HG03175 (cell line): ENCODE data around the gene ATG14.
"Not testable (repeated sequence)": the region's sequence is repeated elsewhere in the genome, so short reads cannot be mapped to it uniquely, and the experiment has no call there.

Experiments
- ATAC-seq: cut with Tn5 transposase; IDR thresholded peaks from one replicate; pipeline ENCODE4 v1.9.1; 2021; ENCODE audit warnings: mild to moderate bottlenecking, moderate library complexity; ENCODE audit not compliant: unreplicated experiment

ATG14 gene

DNA sequence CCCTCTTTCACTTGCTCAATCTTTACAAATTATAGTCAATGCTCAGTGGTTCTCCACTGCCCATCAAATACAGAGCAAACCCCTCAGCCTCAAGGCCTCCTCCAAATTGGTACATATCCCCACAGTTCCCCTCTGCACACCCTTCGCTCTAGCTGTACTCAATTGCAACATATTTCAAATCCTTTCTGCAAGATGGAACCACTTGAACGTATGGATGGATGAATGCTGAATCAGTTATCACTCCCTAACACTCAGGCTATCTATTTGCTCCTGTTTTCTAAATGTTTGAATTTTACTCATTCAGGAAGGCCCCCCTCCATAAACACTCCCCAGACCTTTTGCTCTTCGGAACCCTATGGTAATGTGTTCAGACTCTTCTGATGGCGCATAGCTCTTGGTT lies 24.5 kb downstream of the ATG14 start:
- no peak for ATAC-seq

DNA sequence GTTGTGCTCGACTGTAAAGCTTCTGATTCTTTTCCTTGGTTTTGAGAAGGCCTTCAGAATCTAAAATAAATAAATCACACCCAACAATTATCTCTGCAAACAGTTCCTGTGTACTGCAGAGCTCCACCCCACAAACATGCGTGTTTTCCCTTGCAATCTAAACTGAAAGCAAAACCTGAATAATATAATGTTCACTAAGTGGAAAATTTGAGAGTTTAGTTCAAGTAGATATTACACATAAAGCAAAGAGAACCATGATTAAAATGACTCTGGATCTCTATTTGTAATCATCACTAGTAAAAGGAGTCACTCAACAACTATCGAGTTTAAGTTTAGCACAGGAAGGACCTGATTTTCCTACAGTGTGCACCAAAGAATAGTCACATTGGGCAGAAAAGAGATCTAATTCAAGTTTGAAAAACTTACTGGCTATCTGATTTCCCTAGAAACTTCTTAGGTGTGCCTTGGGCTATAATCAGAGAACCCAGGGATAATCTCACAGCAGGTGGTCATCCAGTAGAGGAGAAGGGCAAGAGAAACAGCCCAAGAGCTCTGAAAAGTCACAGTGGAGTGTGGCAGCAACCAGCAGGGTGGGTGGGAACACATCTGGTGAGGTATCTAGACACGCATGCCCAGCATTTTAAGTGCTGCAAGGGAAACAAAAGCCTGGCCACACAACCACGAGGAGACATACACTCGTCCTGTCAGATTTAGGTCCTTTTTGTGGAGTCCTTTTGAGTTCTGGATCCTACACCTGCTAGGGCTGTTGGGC lies 25.4 kb downstream of the ATG14 start:
- no peak for ATAC-seq

DNA sequence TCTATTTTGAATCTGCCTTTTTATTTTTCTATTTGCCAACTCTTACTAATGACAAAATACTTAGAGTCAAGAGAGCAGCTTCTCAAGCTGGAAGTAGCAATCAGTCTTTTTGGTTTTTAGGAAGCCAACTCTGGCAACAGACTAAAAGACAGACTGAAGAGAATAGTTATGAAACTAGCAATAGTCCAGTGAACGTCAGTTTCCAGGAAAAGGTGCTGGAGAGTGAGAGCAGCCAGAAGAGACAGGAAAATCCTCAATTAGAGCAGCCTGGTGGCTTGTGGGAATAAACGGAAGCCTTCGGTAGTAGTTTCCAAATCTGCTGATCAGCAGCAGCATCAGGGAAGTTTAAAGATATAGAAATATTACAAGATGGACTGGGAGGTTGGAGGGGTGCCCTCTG lies 27.1 kb downstream of the ATG14 start:
- ATAC-seq: no peak

DNA sequence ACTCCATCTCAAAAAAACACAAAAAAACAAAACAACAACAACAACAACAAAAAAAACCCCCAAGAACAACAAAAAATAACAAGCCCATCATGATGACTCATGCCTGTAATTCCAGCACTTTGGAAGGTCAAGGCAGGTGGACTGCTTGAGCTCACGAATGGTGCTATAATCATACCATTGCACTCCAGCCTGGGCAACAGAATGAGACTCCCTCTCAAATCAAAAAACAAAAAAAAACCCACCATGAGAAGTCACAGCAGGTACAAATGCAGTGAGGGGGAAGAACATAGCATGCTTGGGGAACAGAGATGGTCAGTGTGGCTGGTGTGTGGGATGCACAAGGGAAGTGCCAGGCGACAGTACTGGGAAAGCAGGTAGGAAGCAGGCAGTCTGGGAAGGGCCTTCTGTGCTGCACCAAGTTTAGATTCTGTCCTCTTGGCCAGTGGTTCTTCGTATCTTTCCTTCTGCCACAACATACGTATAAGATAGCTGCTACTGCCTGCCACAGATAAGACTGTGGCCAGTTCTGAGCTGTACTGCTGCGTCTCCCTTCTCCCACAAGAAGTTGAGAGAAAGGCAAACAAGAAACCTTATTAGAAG lies 28.0 kb downstream of the ATG14 start:
- ATAC-seq: no peak

DNA sequence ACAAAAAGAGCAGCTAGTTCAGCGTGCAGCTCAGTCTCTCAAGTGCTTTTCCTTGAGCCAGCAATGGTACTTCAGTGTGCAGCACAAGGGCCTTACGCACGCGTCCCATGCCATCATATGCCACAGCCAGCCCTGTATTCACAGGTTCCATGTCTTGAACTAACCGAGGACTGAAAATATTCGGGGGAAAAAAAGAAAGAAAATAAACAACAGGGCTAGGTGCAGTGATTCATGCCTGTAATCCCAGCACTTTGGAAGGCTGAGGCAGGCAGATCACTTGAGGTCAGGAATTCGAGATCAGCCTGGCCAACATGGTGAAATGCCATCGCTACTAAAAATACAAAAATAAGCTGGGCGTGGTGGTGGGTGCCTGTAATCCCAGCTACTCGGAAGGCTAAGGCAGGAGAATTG lies 28.6 kb downstream of the ATG14 start:
- not testable (repeated sequence) for ATAC-seq

DNA sequence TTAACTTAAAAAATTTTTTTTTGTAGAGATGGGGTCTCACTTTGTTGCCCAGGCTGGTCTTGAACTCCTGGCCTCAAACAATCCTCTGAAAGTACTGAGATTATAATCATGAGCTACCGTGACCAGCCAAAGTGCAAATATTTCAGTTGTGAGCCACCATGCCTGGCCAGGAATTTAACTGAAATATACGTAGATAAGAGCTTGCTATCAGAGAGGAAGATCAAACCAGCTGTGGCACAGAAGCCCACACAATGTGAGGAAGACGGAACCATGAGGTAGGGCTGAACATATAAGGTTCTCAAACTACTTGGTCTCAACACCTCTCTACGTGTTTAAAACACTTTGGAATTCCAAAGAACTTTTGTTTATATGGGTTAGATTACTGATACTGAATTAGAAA lies 29.1 kb downstream of the ATG14 start:
- no peak for ATAC-seq

DNA sequence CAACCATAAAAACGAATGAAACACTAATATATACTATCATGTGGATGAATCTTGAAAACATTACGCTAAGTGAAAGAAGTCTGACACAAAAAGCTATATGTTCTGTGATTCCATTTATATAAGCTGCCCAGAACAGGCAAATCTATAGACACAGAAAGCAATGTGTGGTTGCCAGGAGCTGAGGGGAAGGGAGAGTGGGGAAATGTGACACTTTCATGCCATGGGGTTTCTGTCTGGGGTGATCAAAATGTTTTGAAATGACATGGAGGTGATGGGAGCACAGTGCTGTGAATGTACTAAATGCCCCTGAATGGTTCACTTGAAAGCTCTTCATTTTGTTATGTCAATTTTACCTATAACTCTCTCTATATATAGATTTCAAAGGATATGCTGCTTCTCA lies 30.1 kb downstream of the ATG14 start:
- ATAC-seq: no peak

DNA sequence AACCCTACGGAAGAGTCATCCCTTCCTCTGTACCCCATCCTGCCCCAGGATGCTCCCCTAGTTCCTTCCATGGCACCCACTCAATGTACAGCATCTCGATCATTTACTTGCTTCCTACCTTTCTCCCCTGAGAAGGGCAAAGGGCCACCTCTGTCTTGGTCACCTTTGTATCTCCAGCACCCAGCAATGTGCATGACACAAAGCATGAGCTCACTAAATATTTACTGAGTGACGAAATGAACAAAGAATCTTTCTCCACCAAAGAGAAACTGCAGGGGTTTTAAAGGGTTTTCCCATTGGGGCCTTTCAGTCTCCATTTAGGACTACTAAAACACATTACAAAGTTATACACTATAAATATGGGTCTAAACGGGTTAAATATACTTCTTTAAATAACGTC lies 30.6 kb downstream of the ATG14 start:
- no peak for ATAC-seq

DNA sequence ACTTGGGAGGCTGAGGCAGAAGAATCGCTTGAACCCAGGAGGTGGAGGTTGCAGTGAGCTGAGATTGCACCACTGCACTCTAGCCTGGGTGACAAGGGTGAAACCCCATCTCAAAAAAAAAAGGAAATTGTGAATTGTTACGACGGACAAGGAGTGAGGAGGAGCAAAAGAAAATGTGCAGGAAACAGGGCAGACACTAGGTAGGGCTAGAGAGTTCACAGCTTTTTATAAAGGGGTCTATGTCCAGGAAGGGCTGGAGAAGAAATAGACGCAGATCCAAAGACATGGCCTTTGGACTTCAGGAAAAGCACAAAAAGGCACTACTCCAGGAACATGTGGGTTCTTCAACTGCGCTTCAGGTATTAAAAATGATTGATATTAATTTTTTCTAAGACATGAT lies 34.4 kb downstream of the ATG14 start:
- no peak for ATAC-seq

DNA sequence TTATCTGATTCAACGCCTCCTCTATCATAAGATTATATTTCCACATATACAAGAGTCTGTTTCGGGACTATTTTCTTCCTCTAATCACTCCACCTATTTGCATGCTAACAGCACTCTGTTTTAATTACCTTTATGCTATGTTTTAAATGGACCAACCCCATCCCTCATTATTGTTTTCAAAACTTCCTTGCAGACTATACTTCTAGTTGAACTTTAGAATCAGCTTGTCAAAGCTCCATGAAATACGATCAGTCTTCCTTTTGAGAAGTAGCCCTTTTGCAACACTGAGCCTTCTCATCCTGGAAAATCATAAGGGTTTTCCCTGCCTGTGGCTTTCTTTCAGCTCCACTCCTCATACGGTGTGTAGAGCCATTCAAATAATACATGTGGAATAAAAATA lies 36.9 kb downstream of the ATG14 start:
- no peak for ATAC-seq

DNA sequence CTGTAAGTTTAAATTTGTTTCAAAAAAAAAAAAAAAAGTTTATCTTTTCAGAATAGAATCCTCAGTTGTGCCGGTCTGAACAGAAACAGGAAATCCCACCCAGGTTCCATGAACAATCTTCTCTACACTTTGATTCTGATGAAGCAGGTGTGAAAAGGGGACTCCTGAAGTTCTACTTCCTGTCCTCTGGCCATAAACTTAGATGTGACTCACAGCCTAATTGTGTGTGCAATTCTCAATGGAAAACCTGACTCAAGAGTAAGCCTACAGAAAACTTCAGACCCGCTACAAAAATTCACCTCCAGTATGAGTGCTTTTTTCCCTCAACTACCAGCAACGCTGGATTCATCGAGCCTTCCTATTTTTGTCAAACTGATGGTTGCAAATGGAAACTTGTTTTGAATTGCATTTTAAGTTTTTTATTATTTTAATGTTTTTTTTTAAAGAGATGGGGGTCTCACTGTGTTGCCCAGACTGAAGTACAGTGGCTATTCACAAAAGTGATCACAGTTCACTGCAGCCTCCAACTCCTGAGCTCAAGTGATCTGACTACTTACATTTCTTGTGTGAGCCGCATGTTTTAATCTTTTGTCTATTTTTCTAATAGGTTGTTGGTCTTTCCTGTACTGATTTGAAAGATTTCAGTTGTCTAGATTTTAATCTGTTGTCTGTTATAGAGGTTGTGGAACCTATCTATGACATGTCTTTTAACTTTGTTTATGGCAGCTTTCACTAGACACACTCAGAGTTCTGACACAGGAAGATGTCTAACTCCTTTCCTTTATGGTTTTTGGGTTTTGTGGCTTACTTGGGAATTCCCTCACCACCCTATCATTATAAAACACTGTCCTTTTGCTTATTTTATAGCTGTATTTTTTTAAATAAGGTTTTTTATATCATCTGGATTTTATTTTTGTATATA lies 37.6 kb downstream of the ATG14 start:
- no peak for ATAC-seq

DNA sequence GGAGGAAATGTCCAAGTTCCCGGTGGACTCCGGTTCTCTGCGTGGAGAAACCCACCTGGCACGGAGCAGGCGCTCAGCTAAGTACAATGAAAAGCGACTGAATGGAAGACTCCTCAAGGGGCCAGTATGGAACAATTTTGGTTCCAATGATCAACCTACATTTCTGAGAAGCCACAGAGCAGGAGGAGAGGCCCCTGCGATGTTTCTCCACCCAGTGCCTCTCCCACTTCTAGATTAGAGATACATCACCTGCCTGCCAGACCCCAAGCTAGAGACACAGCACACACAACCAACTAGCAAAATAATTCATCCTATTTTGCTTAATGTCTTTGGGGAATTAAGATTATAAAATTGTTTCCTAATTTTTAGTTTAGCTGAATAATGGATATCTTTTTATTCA lies 38.8 kb downstream of the ATG14 start:
- ATAC-seq: no peak

DNA sequence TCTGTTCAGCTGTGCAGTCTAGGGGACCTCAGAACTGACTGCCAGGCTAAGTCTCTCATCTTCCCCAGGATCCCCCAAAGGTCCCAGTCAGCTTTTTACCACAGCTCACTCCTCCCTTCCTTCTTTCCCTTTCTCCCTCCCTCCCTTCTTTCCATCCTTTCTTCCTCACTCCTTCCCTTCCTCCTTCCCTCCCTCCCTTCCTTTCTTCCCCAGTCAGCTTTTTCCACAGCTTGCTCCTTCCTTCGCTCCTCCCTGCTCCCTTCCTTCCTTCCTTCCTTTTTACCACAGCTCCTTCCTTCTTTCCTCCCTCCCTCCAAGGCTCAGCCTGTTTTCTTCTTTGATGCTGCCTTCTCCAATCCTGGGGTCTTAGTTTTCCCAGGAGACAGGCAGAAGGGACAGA lies 39.2 kb downstream of the ATG14 start:
- no peak for ATAC-seq

DNA sequence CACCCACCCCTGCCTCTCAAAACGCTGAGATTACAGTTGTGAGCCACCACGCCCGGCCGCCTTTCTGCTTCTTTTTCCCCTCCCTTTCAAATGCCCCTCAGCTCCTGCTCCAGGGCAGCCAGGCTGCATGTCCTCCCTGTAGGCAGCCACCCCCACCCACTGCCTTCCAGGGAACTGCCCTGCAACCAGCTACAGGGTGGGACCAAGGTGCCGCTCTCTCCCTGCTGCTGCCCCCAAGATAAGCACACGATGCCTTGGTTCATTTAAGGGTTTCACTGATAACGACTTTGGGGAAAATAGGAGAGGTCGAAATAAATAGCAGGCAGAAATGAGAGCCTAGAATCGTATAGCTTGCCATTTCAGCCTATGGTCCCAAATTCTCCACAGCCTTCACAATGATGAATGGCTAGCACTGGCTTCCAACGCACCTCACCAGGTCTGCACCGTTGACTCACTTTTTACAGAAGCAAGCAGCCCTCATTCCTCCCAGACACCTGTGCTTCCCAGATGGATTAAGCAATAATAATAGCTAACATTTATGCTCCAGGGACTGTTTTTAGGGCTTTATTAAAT lies 40.7 kb downstream of the ATG14 start:
- ATAC-seq: no peak

DNA sequence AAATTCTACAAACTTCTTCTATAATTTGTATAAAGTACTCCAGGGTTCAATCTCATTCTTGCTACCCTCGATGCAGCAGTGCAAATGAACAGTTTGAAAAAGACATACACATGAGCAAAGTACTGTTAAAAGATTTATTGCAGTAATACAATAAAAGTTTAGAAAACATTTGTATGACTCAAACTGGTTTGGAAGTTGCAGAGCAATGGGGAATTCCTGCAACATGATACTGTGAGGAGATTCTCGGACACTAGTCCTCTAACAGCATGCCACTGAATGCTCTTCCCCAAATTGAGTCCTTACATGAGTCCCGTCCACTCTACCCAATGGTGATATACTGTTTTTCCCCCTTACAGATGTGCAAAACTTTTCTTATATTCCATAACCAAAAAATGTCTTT lies 45.4 kb downstream of the ATG14 start:
- no peak for ATAC-seq

DNA sequence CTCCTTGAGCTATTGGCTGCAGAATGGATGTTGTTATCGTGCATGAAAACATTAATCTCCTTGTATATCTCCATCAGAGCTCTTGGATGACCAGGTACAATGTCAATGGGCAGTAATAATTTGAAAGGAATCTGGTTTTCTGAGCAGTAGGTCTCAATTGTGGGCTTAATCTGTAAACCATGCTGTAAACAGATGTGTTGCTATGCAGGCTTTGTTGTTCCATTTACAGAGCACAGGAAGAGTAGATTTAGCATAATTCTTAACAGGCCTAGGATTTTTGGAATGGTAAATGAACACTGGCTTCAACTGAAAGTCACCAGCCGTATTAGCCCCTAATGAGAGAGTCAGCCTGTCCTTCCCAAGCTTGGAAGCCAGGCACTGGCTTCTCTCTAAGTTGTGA lies 50.4 kb downstream of the ATG14 start:
- no peak for ATAC-seq

DNA sequence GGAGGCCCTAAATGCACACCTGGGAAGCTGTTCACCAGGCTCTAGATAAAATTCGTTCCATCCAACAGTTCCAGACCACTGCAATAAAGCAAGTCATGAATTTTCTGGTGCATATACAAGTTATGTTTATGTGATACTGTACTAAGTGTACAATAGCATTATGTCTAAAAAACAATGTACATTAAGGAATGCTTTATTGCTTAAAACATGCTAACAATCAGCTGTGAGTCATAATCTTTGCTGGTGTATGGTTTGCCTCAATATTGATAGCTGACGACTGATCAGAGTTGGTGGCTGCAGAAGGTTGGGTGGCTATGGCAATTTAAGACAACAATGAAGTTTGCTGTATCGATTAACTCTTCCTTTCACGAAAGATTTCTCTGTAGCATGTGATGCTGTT lies 52.3 kb downstream of the ATG14 start:
- ATAC-seq: no peak

DNA sequence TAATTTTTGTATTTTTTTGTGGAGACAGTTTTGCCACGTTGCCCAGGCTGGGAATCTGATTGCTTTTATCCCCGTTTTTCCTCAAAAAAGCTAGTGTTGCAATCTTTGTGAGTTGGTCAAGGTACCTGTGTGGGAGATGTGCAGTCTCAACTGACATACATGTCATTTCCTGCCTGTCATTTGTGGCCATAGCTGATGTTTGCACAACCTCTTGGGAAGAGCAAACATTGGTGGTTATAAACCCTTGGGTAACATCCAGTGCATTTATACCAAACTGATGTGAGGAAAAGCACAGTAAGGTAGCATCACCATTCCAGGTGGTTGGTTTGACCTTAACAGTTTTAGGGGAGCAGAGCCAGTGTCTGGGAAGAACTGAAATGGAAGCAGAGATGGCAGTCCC lies 54.7 kb downstream of the ATG14 start:
- ATAC-seq: no peak

DNA sequence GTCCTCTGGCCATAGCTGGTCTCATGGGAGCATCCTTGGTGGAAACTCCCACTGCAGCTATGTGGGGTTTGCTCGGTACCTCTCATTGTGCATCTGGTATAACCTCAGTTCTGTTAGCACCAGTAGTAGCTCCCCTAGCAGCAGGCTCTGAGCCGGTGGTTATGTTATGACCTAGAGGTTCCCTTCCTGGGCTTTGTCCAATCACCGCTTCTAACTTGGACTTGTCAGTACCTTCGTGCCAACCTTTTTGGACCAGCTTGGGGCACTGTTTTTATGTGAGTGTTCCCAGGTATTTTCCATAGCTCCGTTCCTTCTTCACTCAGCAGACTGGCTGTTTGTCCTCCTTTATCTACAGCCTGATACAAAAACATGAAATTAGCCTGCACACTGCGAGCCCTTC lies 55.7 kb downstream of the ATG14 start:
- ATAC-seq: no peak

DNA sequence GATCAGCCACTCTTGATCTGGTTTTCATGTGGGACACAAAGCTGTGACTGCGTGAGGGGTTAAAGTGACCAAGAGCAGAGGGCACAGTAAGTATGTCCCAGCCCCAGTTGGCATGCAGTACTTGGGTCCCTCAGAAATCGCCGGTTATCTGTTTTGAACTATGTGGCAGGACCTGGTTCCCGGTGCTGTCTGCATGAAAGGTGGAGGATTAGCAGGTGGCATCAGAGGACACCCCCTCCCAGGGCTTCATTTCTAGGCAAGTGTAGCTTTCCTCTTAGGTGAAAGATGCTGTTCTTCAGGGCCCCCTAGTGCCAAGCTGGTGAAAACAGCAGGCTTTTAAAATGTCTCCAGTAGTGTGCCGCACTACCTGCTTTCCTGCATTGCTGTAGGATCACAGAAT lies 57.1 kb downstream of the ATG14 start:
- ATAC-seq: peak; percentile 65

DNA sequence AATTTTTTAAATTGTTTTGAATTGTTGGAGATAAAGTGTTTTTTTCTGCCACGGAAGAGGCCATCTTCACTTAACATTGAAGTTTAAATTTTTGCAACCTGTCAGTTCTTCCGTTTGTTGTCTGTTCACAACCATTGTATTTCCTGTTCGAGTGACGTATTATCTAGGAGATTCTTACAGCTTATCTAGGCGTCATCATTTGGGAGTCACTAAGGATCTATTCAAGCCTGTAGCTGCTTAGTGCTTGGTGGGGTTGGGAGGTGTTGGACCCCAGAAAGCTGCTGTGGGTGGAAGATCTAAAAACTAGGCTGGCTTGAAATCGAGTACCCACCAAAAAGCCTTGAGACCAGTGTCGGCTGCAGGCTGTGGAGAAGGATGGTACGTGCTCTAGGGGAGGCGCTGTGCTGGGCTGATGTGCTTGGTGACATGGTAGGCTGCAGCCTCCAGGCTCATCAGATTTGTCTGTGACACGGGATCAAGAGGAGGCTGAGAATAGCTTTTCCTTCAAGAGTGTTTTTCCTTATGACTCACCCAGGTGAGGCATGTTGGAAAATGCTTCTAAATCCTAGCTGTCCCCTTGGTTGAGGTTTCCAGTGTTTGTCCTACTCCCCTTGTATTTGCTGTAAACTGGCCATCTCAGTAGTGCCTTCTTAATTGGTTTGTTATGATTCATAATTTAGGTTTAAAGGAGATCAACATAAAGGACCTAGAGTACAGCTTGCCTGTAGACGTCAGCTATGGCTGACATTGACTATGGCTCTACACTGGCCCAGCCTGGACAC lies 57.8 kb downstream of the ATG14 start:
- ATAC-seq: no peak
